Measurements from ENCODE around the gene APBB3.
"Not testable (repeated sequence)": the region's sequence is repeated elsewhere in the genome, so short reads cannot be mapped to it uniquely, and the experiment has no call there.

APBB3 gene

GRCh38 chr5:140564196-140565023, at the start of gene APBB3, which contains the start of gene SLC35A4:
APBB3 (minus strand) TSS chr5:140564598; CDS start chr5:140564245, 353 bp downstream.
SLC35A4 (plus strand) TSS chr5:140564828; CDS start chr5:140567170, 2,342 bp downstream.
- peak; percentile 90 for FAIRE-seq

GRCh38 chr5:140611020-140611521, 46.7 kb upstream of the APBB3 start:
- no peak for FAIRE-seq

GRCh38 chr5:140609126-140609525, 44.7 kb upstream of the APBB3 start:
- FAIRE-seq, result no peak

- FAIRE-seq, result no peak
Measured at GRCh38 chr5:140608722-140609121, 44.3 kb upstream of the APBB3 start.

- FAIRE-seq, result no peak
Measured at GRCh38 chr5:140607031-140607430, 42.6 kb upstream of the APBB3 start.

- no peak for FAIRE-seq
Measured at GRCh38 chr5:140605879-140606278, 41.5 kb upstream of the APBB3 start.

GRCh38 chr5:140603734-140604133, 39.3 kb upstream of the APBB3 start:
- FAIRE-seq, result no peak

- not testable (repeated sequence) for FAIRE-seq
Measured at GRCh38 chr5:140603446-140603698, 39.0 kb upstream of the APBB3 start.

GRCh38 chr5:140602147-140602546, 37.7 kb upstream of the APBB3 start:
- no peak for FAIRE-seq

GRCh38 chr5:140600096-140600495, 35.7 kb upstream of the APBB3 start:
- FAIRE-seq, result no peak

GRCh38 chr5:140598836-140599235, 34.4 kb upstream of the APBB3 start:
- FAIRE-seq, result no peak

GRCh38 chr5:140596321-140596741, 31.9 kb upstream of the APBB3 start:
- FAIRE-seq, result no peak

GRCh38 chr5:140595538-140596300, 31.3 kb upstream of the APBB3 start:
- FAIRE-seq, result no peak

GRCh38 chr5:140594169-140594568, 29.8 kb upstream of the APBB3 start:
- FAIRE-seq, result no peak

- not testable (repeated sequence) for FAIRE-seq
Measured at GRCh38 chr5:140593070-140593469, 28.7 kb upstream of the APBB3 start.

- FAIRE-seq, result no peak
Measured at GRCh38 chr5:140591747-140592372, 27.5 kb upstream of the APBB3 start.

- FAIRE-seq, result no peak
Measured at GRCh38 chr5:140590861-140591260, 26.5 kb upstream of the APBB3 start.

- FAIRE-seq, result no peak
Measured at GRCh38 chr5:140588311-140589070, 24.1 kb upstream of the APBB3 start.

GRCh38 chr5:140587495-140587894, 23.1 kb upstream of the APBB3 start:
- no peak for FAIRE-seq

GRCh38 chr5:140579188-140579747, 14.9 kb upstream of the APBB3 start:
- FAIRE-seq, result not testable (repeated sequence)

- FAIRE-seq, result peak; percentile 14
Measured at GRCh38 chr5:140576776-140577201, 12.4 kb upstream of the APBB3 start.

GRCh38 chr5:140575309-140575708, 10.9 kb upstream of the APBB3 start:
- FAIRE-seq, result no peak
